Right lobe of liver (tissue), 4 donors: Measurements from ENCODE around the gene PLCB4.

ENCODE experiments used
- POLR2A ChIP-seq: fragments of 450-650 bp; IDR thresholded peaks from one replicate; pipeline ENCODE4 v1.6.1; 2017; ENCODE audit warnings: antibody characterized with exemption, mild to moderate bottlenecking
- TF ChIP-seq, protein P1 (sequence below), 4 donors: fragments of 200-600 bp in 3 of 4; fragments of 450-650 bp in 1 of 4; IDR thresholded peaks; one replicate each; pipeline versions ENCODE4 v1.5.1 to v1.8.0; 2016 to 2022; ENCODE audit warnings: antibody characterized with exemption in 4 of 4, mild to moderate bottlenecking in 2 of 4
- donor health status: DM: no; HTN: no; CAD: no.
- donor health status: DM: no; HTN: no; CAD: no.
- donor health status: DM: no; HTN: yes; CAD: no.

- TF ChIP-seq, protein P1, sequence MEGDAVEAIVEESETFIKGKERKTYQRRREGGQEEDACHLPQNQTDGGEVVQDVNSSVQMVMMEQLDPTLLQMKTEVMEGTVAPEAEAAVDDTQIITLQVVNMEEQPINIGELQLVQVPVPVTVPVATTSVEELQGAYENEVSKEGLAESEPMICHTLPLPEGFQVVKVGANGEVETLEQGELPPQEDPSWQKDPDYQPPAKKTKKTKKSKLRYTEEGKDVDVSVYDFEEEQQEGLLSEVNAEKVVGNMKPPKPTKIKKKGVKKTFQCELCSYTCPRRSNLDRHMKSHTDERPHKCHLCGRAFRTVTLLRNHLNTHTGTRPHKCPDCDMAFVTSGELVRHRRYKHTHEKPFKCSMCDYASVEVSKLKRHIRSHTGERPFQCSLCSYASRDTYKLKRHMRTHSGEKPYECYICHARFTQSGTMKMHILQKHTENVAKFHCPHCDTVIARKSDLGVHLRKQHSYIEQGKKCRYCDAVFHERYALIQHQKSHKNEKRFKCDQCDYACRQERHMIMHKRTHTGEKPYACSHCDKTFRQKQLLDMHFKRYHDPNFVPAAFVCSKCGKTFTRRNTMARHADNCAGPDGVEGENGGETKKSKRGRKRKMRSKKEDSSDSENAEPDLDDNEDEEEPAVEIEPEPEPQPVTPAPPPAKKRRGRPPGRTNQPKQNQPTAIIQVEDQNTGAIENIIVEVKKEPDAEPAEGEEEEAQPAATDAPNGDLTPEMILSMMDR (IDR thresholded peaks at IDR 0.05), result no peak
- no peak for TF ChIP-seq POLR2A
These were observed 406.0 kb downstream of the PLCB4 start for GRCh38 chr20:9474835-9475415.
